Dermis blood vessel endothelial cell (primary cell): ENCODE results near the gene CMTR1. TPM values are rescaled to one million over a fixed set of nuclear protein-coding genes. Genes with fewer than 3 reads are reported as not detected.
A peak's percentile ranks its signal among the peaks of the same experiment; 100 is the strongest.

Experiments
- DNase-seq: peaks from one replicate; pipeline ENCODE4 v3.0.0; 2010
- total RNA-seq: library from RNA; depleted of rRNA; stranded (reverse); fragments of >200 nt; gene quantifications from 2 replicates; pipeline ENCODE4 v1.2.3, GENCODE V29; 2014

CMTR1 gene
- total RNA-seq, 1 donor from 2014 or later = 41.0 TPM

- DNase-seq = no peak
Measured at GRCh38 chr6:37479266-37479854, 46.3 kb downstream of the CMTR1 start.

DNA sequence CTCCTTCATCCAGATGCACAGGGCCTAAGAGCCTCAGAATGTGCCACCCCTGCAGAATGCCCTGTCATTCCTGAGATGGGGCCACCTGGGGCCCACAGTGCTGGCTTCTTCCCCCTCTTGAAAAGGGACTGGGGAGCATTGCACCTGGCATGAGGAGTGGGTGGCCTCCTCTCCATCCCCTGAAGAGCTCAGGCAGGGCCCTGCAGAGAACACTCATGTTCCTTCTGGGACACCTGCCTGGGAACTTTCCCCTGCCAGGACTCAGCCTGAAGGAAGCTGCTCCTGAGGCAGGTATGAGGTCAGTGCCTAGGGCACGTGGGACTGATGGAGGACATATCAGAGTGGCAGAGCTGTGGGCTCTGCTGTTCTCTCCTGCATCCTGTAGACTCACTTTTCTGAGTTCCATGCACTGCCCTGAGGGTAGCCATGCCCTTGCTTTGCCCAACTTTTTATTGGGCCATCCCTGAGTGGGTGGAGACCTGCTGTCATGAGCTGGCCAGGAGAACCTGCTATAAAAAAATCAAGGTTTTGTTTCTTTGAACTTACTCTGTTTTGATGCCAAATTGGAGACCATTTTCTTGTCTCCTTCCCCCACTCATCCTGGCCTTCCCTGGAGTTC lies 47.2 kb downstream of the CMTR1 start:
- DNase-seq = no peak

DNA sequence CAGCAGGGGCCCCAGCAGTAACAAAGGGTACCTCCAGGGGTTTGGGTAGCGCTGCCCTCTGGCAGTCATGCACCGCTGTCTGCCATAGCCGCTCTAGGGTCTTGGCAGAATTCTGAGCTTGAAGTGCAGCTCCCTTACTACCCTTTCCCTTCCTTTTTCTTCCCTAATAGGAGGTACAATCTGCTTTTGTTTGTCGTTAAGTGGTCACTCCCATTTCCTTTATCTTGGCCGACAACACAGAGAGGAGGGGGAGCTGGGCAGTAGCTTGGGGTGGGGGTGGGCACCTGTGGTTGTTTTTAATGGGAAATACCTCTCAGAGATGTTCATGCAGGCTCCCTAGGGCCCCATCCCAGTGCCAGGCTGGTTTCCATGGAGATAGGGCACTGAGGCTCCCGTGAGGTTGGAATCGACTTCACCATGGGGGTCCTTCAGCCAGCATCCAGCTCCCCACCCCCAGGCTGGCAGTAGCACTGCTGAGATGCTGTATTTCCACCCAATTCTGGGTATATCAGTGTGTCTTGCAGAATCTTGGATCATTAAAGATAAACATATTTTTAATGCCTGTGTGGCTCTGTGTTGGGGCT lies 48.0 kb downstream of the CMTR1 start:
- DNase-seq = no peak

- DNase-seq = no peak
Measured at GRCh38 chr6:37481711-37482605, 48.9 kb downstream of the CMTR1 start.

- DNase-seq = no peak
Measured at GRCh38 chr6:37482606-37483251, 49.7 kb downstream of the CMTR1 start.

- DNase-seq = no peak
Measured at GRCh38 chr6:37483252-37483901, 50.4 kb downstream of the CMTR1 start.

- DNase-seq = peak; percentile 70
Measured at GRCh38 chr6:37483917-37484785, 51.1 kb downstream of the CMTR1 start.

GRCh38 chr6:37484786-37485170 lies 51.8 kb downstream of the CMTR1 start:
- DNase-seq = no peak

DNA sequence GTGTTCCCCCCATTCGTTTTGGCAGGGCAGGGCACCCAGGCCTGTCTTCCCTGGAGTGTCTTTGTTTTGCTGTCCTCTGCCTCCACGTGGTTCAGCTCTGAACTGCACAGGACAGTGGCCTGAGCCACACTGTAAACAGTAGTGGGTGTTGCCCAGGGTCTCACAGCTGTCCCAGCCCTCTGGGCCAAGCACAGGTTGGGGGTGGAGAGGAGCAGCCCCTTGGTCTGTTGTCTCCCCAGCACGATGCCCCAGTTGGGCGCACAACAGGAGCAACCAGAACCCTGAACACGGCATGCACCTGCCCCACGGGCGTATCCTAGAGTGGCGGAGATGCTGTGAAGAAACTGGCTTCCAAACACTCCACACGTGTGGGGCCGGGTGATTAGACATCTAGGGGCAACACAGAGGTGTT lies 52.3 kb downstream of the CMTR1 start:
- no peak for DNase-seq

DNA sequence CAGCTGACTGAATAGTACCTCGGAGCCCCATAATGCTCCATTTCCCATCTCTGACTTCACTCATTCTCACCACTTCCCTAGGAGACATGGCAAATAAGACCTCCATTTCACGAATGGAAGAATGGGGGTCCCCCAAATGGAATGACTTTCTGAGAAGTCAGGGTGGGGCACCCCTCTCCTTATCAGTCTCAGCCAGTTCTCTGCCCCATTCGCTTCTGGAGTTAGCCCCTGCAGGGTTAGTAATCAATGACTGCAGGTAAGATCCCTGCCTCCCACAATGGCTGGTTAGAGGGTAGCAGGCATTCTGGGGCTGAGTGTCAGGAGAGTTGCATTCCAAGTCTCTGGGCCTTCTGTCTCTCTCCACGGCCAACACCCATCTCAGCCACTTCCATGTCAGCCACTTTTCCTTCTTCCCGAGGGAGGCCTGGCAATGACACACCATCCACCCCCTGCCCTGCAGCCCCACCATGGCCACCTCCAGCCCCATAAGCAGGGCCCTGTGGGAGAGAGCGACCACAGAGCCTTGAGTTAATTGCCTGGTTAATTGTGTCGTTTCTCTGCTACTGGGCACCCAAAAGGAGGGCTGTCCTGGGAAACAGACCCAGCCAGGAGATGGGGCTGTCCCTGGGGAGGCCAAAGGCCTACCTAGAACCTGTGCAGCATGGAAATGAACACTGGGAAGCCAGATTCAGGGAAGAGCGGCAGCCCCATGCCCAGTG lies 53.3 kb downstream of the CMTR1 start:
- no peak for DNase-seq

- DNase-seq = no peak
Measured at GRCh38 chr6:37487591-37488380, 54.8 kb downstream of the CMTR1 start.

DNA sequence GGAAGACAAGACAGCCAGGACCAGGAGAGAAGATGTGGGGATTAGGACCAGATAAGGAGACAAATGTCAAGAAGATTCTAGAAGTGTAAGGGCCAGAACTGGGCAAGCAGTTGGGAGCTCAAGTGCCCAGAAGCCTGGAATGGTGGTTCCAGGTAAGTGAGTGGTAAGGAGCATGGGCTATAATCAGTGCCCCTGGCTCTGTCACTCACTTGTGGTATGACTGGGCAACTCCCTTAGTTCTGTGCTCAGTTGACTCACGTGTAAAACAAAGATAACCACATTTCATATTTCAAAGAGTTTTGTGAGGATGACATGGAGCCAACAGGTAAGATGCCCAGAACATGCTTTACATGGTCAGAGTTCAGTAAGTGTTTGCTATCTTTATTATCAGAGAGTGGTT lies 55.5 kb downstream of the CMTR1 start:
- no peak for DNase-seq

- DNase-seq = peak; percentile 13
Measured at GRCh38 chr6:37489697-37490336, 56.8 kb downstream of the CMTR1 start.

DNA sequence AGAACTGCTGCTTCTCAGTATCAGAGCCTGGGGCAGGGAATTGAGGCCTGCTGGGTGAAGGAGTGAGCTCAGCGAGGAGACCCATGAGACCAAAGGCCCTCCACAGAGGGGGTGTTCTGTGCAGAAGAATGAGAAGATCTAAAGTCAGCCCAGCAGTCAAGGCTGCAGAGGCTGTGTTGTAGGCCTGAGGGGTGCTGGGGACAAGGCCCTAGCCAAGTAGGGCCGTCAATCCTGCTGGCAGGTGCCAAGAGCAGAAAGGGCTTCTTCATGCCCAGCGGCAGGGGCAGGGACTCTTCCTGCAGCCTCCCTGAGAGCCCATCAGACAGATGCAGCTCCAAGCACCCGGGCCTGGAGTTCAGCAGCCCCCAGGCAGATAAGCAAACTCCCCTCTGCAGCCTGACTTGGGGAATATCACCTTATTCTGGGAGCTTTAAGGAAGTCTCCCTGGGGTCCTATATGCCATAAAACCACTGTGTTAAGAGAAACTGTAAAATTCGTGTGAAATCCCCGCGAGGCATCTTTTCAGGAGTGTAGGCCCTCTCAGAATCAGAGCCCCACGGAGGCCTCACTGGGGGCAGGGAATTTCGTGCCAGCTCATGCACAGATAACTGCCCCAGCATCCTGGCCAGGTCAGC lies 57.6 kb downstream of the CMTR1 start:
- no peak for DNase-seq

DNA sequence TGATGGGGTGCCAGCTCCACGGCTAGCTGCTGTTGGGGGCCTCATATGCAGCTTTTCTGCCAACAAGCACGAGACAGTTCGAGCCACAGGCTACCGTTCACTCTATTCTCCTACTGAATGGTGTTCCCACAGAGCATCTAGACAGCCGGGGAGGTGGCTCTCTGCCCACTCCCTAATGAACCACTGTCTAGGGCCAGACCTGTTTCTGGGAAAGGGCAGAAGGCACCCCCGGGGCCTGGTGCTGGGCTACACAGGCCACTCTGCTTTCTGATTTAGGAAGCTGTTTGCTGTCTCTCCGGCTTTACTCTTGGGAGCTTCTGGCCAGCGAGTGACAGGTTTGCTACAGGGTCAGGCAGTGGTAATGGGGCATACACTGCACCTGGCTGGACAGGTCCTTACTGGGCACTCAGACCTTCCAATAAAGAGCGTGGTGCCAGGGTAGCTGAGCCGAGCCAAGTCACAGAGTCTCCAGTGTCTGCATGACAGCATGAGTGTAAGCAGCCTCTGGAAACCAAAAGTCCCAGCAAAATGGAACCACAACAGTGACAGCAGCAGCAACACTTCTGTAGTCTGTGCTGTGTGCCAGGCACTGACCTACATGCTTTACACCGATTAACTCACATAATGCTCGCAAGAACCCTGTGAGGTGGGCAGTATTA lies 58.3 kb downstream of the CMTR1 start:
- DNase-seq = no peak

GRCh38 chr6:37491830-37492208 lies 58.8 kb downstream of the CMTR1 start:
- DNase-seq = no peak

DNA sequence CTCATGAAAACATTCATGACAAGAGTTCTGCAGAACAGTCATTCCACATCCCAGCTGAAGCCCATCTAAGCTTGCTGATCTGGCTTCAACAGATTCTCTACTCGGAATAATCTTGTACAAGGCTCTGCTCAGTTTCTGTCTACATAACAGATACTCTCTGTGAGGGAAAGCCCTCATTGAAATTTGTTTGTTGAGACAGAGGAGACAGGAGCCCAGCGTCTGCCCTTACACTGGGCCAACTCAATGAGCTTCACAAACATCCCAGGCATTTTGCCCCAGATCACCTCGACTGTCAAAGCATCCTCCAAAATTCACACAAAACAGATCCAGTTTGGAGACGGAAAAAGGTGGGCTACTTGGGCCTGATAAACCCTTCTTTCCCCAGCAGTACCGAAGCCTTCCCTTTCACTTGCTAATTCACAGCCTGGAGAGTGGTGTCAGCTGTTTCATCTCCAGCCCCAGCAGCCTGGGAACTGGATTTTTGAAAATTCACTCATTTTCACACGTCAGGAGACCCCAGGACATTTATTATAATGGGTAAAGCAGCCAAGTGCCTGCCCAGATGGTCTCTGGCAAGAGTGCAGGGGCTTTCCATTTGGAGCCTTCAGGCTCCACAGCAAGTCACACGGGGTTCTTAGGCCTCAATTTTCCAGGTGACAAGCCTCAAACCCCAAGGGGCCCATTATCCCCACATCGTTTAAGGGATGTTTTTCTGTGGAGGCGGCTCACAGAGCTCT lies 59.4 kb downstream of the CMTR1 start:
- DNase-seq = no peak
